H9 (cell line): ENCODE measurements around the gene LLGL2. TPM values are rescaled to one million over a fixed set of nuclear protein-coding genes. Genes with fewer than 3 reads are reported as not detected.

Experiments used
- DNase-seq: peaks from one replicate; pipeline ENCODE4 v3.0.0-alpha.2; 2017
- H2AFZ ChIP-seq: one replicate; pipeline ENCODE4 v1.6.1; 2013; ENCODE audit warnings: mild to moderate bottlenecking, low read length, control low read depth, moderate library complexity
- H2AK5ac ChIP-seq: 2 replicates; pipeline ENCODE4 v1.6.1; 2013; ENCODE audit warnings: low read length, control low read depth, mixed read lengths; ENCODE audit not compliant: insufficient read length
- H2BK120ac ChIP-seq: one replicate; pipeline ENCODE4 v1.6.1; 2013; ENCODE audit warnings: low read depth, mild to moderate bottlenecking, low read length, control low read depth, inconsistent platforms; ENCODE audit not compliant: poor library complexity, severe bottlenecking
- H2BK12ac ChIP-seq: 2 replicates; pipeline ENCODE4 v1.6.1; 2013; ENCODE audit warnings: low read length, control low read depth, mixed read lengths, low read depth; ENCODE audit not compliant: insufficient read length
- H2BK15ac ChIP-seq: 2 replicates; pipeline ENCODE4 v1.6.1; 2013; ENCODE audit warnings: low read depth, low read length, control low read depth
- H2BK20ac ChIP-seq: one replicate; pipeline ENCODE4 v1.6.1; 2013; ENCODE audit warnings: low read depth, mild to moderate bottlenecking, low read length, control low read depth, inconsistent platforms; ENCODE audit not compliant: poor library complexity, severe bottlenecking
- H2BK5ac ChIP-seq: 2 replicates; pipeline ENCODE4 v1.6.1; 2013; ENCODE audit warnings: low read length, control low read depth, mixed read lengths; ENCODE audit not compliant: insufficient read length
- H3K14ac ChIP-seq: 2 replicates; pipeline ENCODE4 v1.6.1; 2013; ENCODE audit warnings: low read length, control low read depth; ENCODE audit not compliant: insufficient read depth
- H3K18ac ChIP-seq: 2 replicates; pipeline ENCODE4 v1.6.1; 2013; ENCODE audit warnings: low read depth, mild to moderate bottlenecking, mixed read lengths, low read length, control low read depth; ENCODE audit not compliant: insufficient read length
- H3K23ac ChIP-seq: 2 replicates; pipeline ENCODE4 v1.6.1; 2013; ENCODE audit warnings: low read length, control low read depth, mixed read lengths, low read depth; ENCODE audit not compliant: insufficient read length
- H3K23me2 ChIP-seq: 2 replicates; pipeline ENCODE4 v1.6.1; 2013; ENCODE audit warnings: low read depth, mild to moderate bottlenecking, mixed read lengths, low read length, control low read depth; ENCODE audit not compliant: insufficient read length, poor library complexity, severe bottlenecking
- H3K27ac ChIP-seq: 2 replicates; pipeline ENCODE4 v1.5.1; 2013; ENCODE audit warnings: low read length, control low read depth, mixed read lengths, low read depth; ENCODE audit not compliant: insufficient read length
- H3K27me3 ChIP-seq: 2 replicates; pipeline ENCODE4 v1.6.1; 2013; ENCODE audit warnings: low read length, control low read depth, inconsistent platforms; ENCODE audit not compliant: insufficient read depth
- H3K4ac ChIP-seq: 2 replicates; pipeline ENCODE4 v1.6.1; 2013; ENCODE audit warnings: low read depth, mild to moderate bottlenecking, control low read depth, inconsistent platforms, low read length, moderate library complexity
- H3K4me1 ChIP-seq: 2 replicates; pipeline ENCODE4 v1.6.1; 2013; ENCODE audit warnings: low read length, control low read depth, inconsistent platforms; ENCODE audit not compliant: insufficient read depth
- H3K4me2 ChIP-seq: 2 replicates; pipeline ENCODE4 v1.6.1; 2013; ENCODE audit warnings: low read length, control low read depth, mixed read lengths; ENCODE audit not compliant: insufficient read length, insufficient read depth
- H3K56ac ChIP-seq: 2 replicates; pipeline ENCODE4 v1.6.1; 2013; ENCODE audit warnings: low read depth, mild to moderate bottlenecking, mixed read lengths, low read length, control low read depth; ENCODE audit not compliant: insufficient read length
- H3K79me1 ChIP-seq: 2 replicates; pipeline ENCODE4 v1.6.1; 2013; ENCODE audit warnings: low read depth, mild to moderate bottlenecking, moderate library complexity, low read length, control low read depth, inconsistent platforms; ENCODE audit not compliant: insufficient read depth, poor library complexity, severe bottlenecking
- H3K79me2 ChIP-seq: 2 replicates; pipeline ENCODE4 v1.6.1; 2013; ENCODE audit warnings: low read length, control low read depth, inconsistent platforms; ENCODE audit not compliant: insufficient read depth
- H3K9ac ChIP-seq: 2 replicates; pipeline ENCODE4 v1.6.1; 2013; ENCODE audit warnings: low read length, control low read depth, mixed read lengths; ENCODE audit not compliant: insufficient read length; ENCODE audit errors: extremely low read depth
- H3K9me3 ChIP-seq: one replicate; pipeline ENCODE4 v1.6.1; 2013; ENCODE audit warnings: low read depth, low read length, inconsistent platforms; ENCODE audit not compliant: control insufficient read depth
- H3T11ph ChIP-seq: one replicate; pipeline ENCODE4 v1.6.1; 2013; ENCODE audit warnings: mild to moderate bottlenecking, low read length, control low read depth, inconsistent platforms
- H4K20me1 ChIP-seq: one replicate; pipeline ENCODE4 v1.6.1; 2013; ENCODE audit not compliant: control insufficient read depth, insufficient read length, insufficient read depth
- H4K5ac ChIP-seq: 2 replicates; pipeline ENCODE4 v1.6.1; 2013; ENCODE audit warnings: low read depth, mild to moderate bottlenecking, mixed read lengths, low read length, control low read depth; ENCODE audit not compliant: insufficient read length
- H4K8ac ChIP-seq: replicated peaks from 2 replicates; pipeline ENCODE4 v1.6.1; 2013; ENCODE audit warnings: low read length, control low read depth, mixed read lengths, low read depth; ENCODE audit not compliant: insufficient read length
- H4K91ac ChIP-seq: 2 replicates; pipeline ENCODE4 v1.6.1; 2013; ENCODE audit warnings: low read depth, mild to moderate bottlenecking, moderate library complexity, mixed read lengths, low read length, control low read depth; ENCODE audit not compliant: insufficient read length
- H3K27ac Mint-ChIP-seq, 3 experiments: 2 replicates in 2 of 3; 3 replicates in 1 of 3; pipeline ENCODE4 v1.8.0; 2020 to 2021; ENCODE audit warnings: mixed read lengths in 3 of 3, mild to moderate bottlenecking in 1 of 3, moderate library complexity in 1 of 3
- H3K27me3 Mint-ChIP-seq: 2 replicates; pipeline ENCODE4 v1.8.0; 2021; ENCODE audit warnings: low read depth, mild to moderate bottlenecking, moderate library complexity, mixed read lengths
- H3K36me3 Mint-ChIP-seq, 3 experiments: 2 replicates in 2 of 3; 3 replicates in 1 of 3; pipeline ENCODE4 v1.8.0; 2020 to 2021; ENCODE audit warnings: low read depth in 3 of 3, mixed read lengths in 3 of 3; ENCODE audit not compliant: insufficient read depth in 1 of 3
- H3K4me1 Mint-ChIP-seq, 2 experiments: 2 replicates each; pipeline ENCODE4 v1.8.0; 2020; ENCODE audit warnings: mixed read lengths in 2 of 2
- H3K4me3 Mint-ChIP-seq, 2 experiments: 2 replicates in 1 of 2; 3 replicates in 1 of 2; pipeline ENCODE4 v1.8.0; 2020 to 2021; ENCODE audit warnings: mild to moderate bottlenecking in 2 of 2, mixed read lengths in 2 of 2, moderate library complexity in 1 of 2
- H3K9me3 Mint-ChIP-seq, 2 experiments: 2 replicates in 1 of 2; 3 replicates in 1 of 2; pipeline ENCODE4 v1.8.0; 2020; ENCODE audit warnings: mild to moderate bottlenecking in 2 of 2, mixed read lengths in 2 of 2, moderate library complexity in 1 of 2
- WGBS: extraction: QIAGEN DNeasy Blood & Tissue Kit; methylation state at CpG from one replicate; pipeline ENCODE4 v1.1.7; 2013; ENCODE audit warnings: missing lambda C conversion rate, low lambda C conversion rate, mixed read lengths; ENCODE audit not compliant: insufficient read length; ENCODE audit errors: extremely low coverage; 5-methylcytosine and 5-hydroxymethylcytosine counted together
- total RNA-seq: library from RNA; stranded (reverse); gene quantifications from 2 replicates; pipeline ENCODE4 v1.2.1, GENCODE V29; 2021
- TF ChIP-seq, protein P1 (sequence below): fragments of 200-600 bp; sonication (generic); conservative IDR thresholded peaks from 3 replicates; pipeline ENCODE4 v1.8.0; 2021; ENCODE audit warnings: antibody characterized with exemption, mild to moderate bottlenecking

LLGL2 gene
- total RNA-seq, 1 experiment from 2014 or later = 90.4 TPM

- H2BK15ac ChIP-seq = no peak overlapping the region
- H2BK20ac ChIP-seq = no peak overlapping the region
- H3K4me2 ChIP-seq = no peak overlapping the region
- H3K18ac ChIP-seq = no peak overlapping the region
- H3K4me1 ChIP-seq = no peaks in the 10 kb centered on the region
- H4K91ac ChIP-seq = no peak overlapping the region
- Mint-ChIP-seq H3K4me1 (peaks cover 0 to 3% of the 10 kb centered on the region in 2 experiments; a peak in 1 of 4 replicates), H3K4me3 (no peak overlapping the region), H3K36me3 (peaks cover 2 to 15% (median 2%) of the 10 kb centered on the region in 3 experiments; a peak in 4 of 7 replicates), H3K27ac (no peak overlapping the region), H3K9me3 (no peaks in the 10 kb centered on the region), H3K27me3 (no peaks in the 10 kb centered on the region)
- no peak overlapping the region for H2AFZ ChIP-seq
- no peaks in the 10 kb centered on the region for H3K9me3 ChIP-seq
- no peak overlapping the region for H2BK5ac ChIP-seq
- no peaks in the 10 kb centered on the region for H3K23me2 ChIP-seq
- no peaks in the 10 kb centered on the region for H4K20me1 ChIP-seq
- no peak overlapping the region for H3K27ac ChIP-seq
- no peak overlapping the region for H4K8ac ChIP-seq
- no peaks in the 10 kb centered on the region for H3K27me3 ChIP-seq
- H2AK5ac ChIP-seq = no peak overlapping the region
- no peak overlapping the region for H3K14ac ChIP-seq
- H3K4ac ChIP-seq = no peak overlapping the region
- no peak overlapping the region for H3K23ac ChIP-seq
- H2BK120ac ChIP-seq = no peak overlapping the region
- H3K79me2 ChIP-seq = no peaks in the 10 kb centered on the region
- no peak overlapping the region for H3K56ac ChIP-seq
- no peak for DNase-seq
- TF ChIP-seq, protein P1, sequence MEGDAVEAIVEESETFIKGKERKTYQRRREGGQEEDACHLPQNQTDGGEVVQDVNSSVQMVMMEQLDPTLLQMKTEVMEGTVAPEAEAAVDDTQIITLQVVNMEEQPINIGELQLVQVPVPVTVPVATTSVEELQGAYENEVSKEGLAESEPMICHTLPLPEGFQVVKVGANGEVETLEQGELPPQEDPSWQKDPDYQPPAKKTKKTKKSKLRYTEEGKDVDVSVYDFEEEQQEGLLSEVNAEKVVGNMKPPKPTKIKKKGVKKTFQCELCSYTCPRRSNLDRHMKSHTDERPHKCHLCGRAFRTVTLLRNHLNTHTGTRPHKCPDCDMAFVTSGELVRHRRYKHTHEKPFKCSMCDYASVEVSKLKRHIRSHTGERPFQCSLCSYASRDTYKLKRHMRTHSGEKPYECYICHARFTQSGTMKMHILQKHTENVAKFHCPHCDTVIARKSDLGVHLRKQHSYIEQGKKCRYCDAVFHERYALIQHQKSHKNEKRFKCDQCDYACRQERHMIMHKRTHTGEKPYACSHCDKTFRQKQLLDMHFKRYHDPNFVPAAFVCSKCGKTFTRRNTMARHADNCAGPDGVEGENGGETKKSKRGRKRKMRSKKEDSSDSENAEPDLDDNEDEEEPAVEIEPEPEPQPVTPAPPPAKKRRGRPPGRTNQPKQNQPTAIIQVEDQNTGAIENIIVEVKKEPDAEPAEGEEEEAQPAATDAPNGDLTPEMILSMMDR = no peak
- WGBS = no CpG with 5 or more reads among the region's 38 CpGs
- H2BK12ac ChIP-seq = no peak overlapping the region
- H3K9ac ChIP-seq = no peak overlapping the region
- no peak overlapping the region for H3T11ph ChIP-seq
- H4K5ac ChIP-seq = no peak overlapping the region
- no peaks in the 10 kb centered on the region for H3K79me1 ChIP-seq
Observed at GRCh38 chr17:75558666-75559530, 33.4 kb downstream of the LLGL2 start.
